GM12874 (cell line): ENCODE data around the gene STK38L.

Experiments
- CTCF ChIP-seq: IDR thresholded peaks from 2 replicates; pipeline ENCODE4 v1.5.1; 2011; ENCODE audit warnings: low read depth, mild to moderate bottlenecking, control low read depth, low read length, moderate library complexity; ENCODE audit not compliant: insufficient read depth

Gene STK38L

GRCh38 chr12:27233814-27234213, 10.3 kb upstream of the STK38L start:
- TF ChIP-seq CTCF: no peak

- TF ChIP-seq CTCF: no peak
Measured at GRCh38 chr12:27236498-27236897, 7.6 kb upstream of the STK38L start.

GRCh38 chr12:27237790-27238771, 6.0 kb upstream of the STK38L start:
- TF ChIP-seq CTCF: no peak

- no peak for TF ChIP-seq CTCF
Measured at GRCh38 chr12:27243006-27243405, 1.1 kb upstream of the STK38L start.

- no peak for TF ChIP-seq CTCF
Measured at GRCh38 chr12:27244689-27245488, 803 bp downstream of the STK38L start.

- TF ChIP-seq CTCF: no peak
Measured at GRCh38 chr12:27246141-27246540, 2.1 kb downstream of the STK38L start.

- TF ChIP-seq CTCF: no peak
Measured at GRCh38 chr12:27246774-27247173, 2.7 kb downstream of the STK38L start.
